ENCODE measurements around the gene SPEF1.

SPEF1 gene

GRCh38 chr20:3748073-3748472 lies 33.2 kb downstream of the SPEF1 start:
- DNase-seq (ENCODE audit: low spot score) = no peak

GRCh38 chr20:3747471-3747870 lies 33.8 kb downstream of the SPEF1 start:
- DNase-seq (ENCODE audit: low spot score) = no peak

- DNase-seq (ENCODE audit: low spot score) = no peak
These were observed 35.5 kb downstream of the SPEF1 start for GRCh38 chr20:3745686-3746173.

- DNase-seq (ENCODE audit: low spot score) = no peak
These were observed 36.2 kb downstream of the SPEF1 start for GRCh38 chr20:3744806-3745685.

- DNase-seq (ENCODE audit: low spot score) = no peak
These were observed 37.2 kb downstream of the SPEF1 start for GRCh38 chr20:3744037-3744436.

GRCh38 chr20:3743251-3743650 lies 38.0 kb downstream of the SPEF1 start:
- no peak for DNase-seq (ENCODE audit: low spot score)

- DNase-seq (ENCODE audit: low spot score) = no peak
These were observed 39.3 kb downstream of the SPEF1 start for GRCh38 chr20:3741836-3742458.

GRCh38 chr20:3740615-3741301 lies 40.5 kb downstream of the SPEF1 start:
- DNase-seq (ENCODE audit: low spot score) = no peak

GRCh38 chr20:3739926-3740451 lies 41.3 kb downstream of the SPEF1 start:
- DNase-seq (ENCODE audit: low spot score) = no peak

GRCh38 chr20:3739054-3739925 lies 42.0 kb downstream of the SPEF1 start:
- no peak for DNase-seq (ENCODE audit: low spot score)

- no peak for DNase-seq (ENCODE audit: low spot score)
These were observed 42.9 kb downstream of the SPEF1 start for GRCh38 chr20:3738111-3739053.

- no peak for DNase-seq (ENCODE audit: low spot score)
These were observed 45.5 kb downstream of the SPEF1 start for GRCh38 chr20:3735768-3736167.

- no peak for DNase-seq (ENCODE audit: low spot score)
These were observed 47.0 kb downstream of the SPEF1 start for GRCh38 chr20:3734111-3734843.

- DNase-seq (ENCODE audit: low spot score) = no peak
These were observed 47.9 kb downstream of the SPEF1 start for GRCh38 chr20:3733119-3733995.

- DNase-seq (ENCODE audit: low spot score) = no peak
These were observed 48.7 kb downstream of the SPEF1 start, which contains the start of gene HSPA12B for GRCh38 chr20:3732327-3733118. TSS of gene HSPA12B (plus strand) at chr20:3732685. CDS start at chr20:3738675, 5,990 bp downstream.

- no peak for DNase-seq (ENCODE audit: low spot score)
These were observed 49.3 kb downstream of the SPEF1 start for GRCh38 chr20:3731944-3732326.

- DNase-seq (ENCODE audit: low spot score) = no peak
These were observed 50.2 kb downstream of the SPEF1 start for GRCh38 chr20:3730803-3731672.

All from RKO (cell line).